GM21786 (cell line): ENCODE data around the gene BRI3.
"Not testable (repeated sequence)": the region's sequence is repeated elsewhere in the genome, so short reads cannot be mapped to it uniquely, and the experiment has no call there.

Experiments
- ATAC-seq: cut with Tn5 transposase; IDR thresholded peaks from one replicate; pipeline ENCODE4 v1.9.1; 2021; ENCODE audit not compliant: unreplicated experiment

BRI3 gene

DNA sequence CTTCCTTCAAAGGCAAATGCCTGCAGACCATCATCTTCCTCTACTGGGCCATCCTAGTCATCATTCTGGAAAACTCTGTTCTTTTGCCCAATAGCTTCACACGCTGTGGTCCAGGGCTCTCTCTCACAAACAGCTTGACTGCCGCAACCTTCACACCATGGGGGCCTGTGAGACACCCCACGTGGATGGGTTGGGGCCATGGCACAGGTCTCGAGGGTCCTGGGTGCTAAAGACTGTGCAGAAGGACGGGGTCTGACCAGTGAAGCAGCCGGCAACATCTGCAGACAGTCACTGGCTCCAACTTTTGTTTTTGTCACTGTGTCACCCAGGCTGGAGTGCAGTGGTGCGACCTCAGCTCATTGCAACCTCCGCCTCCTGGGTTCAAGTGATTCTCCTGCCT lies 28.1 kb downstream of the BRI3 start:
- ATAC-seq = no peak

DNA sequence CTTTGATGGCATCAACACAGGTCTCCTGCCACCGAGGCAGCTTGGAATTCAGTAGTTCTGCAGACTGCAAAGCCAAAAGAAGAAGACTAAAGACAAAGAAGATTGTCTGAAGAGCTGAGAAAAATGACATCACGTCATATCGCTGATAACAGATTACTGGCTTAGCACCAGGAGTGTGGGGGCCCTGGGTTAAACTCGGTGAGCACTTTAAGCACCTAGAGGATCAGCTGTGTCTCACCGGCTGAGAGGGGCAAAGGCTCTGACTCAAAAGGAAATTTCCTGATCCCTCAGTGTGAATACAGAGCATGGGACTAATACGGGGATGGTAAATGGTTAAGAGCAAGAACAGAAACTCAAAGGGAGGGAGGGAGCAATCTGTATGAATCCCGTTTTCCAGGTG lies 30.7 kb downstream of the BRI3 start:
- ATAC-seq = no peak

DNA sequence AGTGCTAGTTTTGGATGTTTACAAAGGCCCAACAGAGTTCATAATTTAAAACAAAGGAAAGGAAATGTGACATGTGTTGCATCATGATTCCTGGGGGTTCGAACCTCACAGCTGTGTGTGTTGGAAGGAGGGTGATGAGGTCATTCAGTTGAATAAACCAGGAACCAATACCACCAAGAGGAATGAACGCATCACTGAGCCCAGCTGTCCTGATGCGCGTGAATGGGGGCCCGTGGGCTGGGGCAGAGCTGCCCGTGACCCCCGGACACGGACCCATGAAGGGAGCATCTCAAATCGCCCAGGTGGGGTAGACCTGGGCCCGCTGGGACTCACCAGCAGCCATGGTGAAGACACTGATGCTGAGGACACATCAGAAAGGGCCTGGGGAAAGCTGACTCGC lies 33.0 kb downstream of the BRI3 start:
- no peak for ATAC-seq

DNA sequence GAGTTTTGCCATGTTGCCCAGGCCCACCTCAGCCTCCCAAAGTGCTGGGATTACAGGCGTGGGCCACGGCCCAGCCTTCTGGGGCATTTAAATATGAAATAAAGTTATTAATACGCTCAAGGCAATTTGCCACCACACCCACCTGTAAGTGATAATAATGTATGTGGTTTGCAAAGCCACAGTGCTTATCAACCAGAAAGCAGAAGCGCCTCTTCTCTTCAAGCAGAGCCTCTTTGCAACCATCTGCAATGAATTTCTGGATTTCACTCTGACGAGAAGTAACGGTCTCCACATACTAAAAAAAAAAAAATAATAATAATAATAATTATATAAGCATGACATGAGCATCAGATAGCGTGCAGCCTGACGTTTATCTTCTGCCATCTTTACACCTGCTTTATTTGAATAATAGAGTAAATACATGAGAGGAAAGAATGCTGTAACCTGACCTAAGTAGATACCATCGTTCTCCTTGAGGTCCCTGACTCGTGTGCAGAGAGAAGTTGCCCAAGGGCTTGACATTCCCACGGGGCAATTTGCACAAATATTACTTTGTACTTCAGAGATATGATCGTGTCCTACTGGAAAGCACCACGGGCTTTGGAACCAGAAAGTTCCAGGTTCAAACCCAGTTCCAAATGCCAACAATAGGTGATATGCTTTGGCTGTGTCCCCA lies 34.0 kb downstream of the BRI3 start:
- ATAC-seq = peak; percentile 80

DNA sequence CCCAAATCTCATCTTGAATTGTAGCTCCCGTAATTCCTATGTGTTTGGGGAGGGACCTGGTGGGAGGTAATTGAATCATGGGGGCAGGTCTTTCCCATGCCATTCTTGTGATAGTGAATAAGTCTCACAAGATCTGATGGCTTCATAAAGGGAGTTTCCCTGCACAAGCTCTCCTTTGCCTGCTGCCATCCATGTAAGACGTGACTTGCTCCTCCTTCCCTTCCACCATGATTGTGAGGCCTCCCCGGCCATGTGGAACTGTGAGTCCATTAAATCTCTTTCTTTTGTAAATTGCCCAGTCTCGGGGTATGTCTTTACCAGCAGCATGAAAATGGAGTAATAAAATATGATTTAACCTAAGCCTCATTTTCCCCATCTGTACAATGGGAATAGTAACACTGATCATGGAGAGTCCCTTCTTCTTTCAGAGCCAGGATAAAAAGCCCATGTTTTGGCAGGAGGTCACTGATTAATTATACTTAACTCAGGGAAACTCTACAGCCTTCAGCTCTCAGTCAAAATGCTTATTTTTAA lies 34.6 kb downstream of the BRI3 start:
- not testable (repeated sequence) for ATAC-seq

DNA sequence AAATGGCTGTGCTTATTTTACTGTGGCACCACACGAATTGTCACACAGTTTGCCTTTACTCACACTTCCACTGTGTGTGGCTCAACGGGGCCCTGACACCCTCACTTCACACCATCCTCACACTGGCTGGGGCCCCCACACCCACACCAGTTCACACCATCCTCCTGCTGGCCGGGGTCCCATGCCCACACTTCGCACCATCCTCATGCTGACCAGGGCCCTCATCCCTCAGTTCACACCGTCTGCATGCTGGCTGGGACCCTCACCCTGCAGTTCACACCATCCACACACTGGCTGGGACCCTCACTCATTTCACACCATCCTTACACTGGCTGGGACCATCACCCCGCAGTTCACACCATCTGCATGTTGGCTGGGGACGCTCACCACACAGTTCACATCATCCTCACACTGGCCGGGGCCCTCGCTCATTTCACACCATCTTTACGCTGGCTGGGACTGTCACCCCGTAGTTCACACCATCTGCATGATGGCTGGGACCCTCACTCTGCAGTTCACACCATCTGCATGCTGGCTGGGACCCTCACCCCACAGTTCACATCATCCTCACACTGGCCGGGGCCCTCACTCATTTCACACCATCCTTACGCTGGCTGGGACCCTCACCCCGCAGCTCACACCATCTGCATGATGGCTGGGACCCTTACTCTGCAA lies 36.0 kb downstream of the BRI3 start:
- no peak for ATAC-seq

DNA sequence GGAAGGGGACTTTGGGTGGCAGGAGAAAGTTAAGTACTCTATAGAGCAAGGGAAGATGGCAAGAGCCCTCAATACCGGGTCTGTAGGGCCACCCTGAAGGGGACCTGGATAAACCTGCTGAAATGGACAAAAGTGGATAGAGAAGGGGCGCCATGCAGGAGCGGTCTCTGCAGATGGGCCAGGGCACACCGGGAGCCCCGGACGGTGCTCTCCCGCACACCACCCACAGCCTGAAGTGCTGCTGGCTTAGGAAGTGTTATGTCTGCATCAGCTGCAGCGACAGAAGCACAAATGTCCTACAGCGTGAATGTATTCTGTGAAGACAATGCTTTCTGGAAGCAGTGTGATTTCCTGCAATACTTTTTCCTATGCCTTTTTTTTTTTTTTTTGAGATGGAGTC lies 37.7 kb downstream of the BRI3 start:
- no peak for ATAC-seq

DNA sequence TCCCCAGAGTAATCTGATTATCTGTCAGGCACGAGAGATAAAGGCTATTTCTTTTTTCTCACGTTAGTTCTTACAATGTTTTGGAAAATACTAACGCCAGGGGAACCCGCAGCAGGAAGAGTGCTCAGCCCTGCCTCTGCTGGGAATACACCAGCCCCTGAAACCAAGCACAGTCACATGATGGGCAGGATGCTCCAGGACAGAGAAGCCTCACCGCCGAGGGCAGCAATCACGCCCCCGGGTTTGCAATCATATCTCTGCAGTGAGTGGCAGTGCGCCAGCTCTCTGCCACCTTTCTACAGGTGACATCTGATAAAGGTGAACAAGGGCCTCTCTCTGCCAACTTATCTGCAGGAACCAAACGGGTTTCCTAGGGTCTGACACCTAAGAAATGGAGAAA lies 39.8 kb downstream of the BRI3 start:
- ATAC-seq = no peak

DNA sequence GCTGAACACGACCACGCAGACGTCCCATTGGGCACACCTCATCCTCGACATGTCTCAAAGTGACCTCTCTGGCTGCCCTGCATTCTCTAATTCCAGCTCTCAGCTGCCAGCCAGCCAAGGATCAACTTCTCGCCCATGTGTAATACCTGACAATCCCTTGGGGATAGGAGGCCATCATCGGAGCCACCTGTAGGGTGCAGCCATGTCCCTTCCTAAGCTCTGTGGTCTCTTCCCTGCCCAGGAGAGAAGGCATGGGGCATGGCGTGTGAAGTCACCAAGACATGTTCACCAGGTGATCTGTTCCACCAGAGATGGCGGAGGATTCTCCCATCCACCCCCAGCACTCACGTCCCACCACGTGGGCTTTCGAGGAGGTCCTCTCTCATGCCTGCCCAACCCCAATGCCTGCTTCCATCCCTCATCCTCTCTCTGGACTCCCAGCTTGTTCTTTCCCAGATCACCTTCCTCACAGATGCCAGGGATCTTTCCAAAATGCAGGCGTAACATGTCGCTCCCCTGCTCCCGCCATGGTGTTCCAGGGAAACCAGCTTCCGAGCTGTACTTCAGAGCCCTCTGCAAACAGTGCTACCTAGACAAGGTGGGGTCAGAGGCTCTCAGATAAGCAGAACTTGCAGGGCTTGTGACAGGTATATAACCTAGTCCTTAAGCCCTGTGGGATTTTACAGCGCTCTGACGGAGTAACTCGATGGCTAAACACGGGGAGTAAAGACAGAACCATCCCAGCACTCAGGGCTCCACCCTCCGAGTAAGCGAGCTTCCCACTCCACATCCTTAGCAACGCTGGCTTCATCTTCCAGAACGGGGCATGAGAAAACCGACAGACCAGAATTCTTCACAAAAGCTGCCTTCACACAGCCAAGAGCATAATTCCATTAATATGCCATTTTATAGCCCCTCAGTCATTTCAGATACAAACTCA lies 41.1 kb downstream of the BRI3 start:
- ATAC-seq = no peak

DNA sequence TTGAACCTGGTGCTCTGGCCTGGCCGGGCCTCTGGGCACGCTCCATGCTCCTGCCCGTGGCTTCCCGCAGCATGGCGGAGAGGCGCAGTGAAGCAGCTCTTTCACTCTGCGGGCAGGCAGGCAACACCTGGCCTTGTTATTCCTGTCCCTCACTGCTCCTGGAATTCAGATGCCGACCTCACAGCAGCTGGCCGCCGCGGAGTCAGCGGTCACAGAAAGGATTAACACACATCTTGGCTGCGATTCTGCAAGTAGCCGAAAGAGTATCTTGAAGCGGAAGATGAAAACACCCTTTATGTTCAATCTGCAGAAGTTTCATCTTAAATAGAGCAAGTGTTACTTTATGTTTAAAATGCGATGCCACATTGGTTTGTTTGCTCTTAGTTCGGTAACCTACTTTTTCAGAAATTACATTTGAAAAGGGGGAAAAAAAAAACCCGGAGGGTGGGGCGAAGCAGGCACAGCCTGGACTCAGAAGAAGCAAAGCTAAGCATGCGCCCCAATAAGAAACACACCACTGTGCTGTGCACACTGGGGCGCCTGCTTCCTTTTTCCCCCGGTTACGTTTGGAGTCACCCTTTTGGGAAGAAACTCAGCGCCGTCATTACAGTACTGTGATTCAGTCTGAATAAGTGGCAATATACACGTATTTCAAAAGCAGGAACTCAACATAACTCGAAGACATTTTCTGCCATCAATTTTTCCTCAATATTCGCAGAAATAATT lies 42.3 kb downstream of the BRI3 start:
- ATAC-seq = no peak

DNA sequence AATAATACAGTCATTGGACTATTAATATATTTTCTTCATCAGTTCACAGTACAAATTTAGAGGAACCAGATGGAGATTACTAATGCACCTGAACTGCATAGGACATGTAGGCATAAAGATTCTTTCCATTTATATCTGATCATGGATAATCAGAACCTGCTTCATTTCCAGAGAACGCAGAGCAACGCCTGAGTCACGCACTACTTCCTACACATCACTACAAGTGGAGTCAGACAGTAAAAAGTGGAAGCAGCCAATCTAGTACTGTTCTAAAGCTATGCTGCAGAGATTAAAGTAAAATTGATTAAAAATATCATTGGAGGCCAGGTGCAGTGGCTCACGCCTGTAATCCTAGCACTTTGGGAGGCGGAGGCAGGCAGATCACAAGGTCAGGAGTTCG lies 43.3 kb downstream of the BRI3 start:
- no peak for ATAC-seq

DNA sequence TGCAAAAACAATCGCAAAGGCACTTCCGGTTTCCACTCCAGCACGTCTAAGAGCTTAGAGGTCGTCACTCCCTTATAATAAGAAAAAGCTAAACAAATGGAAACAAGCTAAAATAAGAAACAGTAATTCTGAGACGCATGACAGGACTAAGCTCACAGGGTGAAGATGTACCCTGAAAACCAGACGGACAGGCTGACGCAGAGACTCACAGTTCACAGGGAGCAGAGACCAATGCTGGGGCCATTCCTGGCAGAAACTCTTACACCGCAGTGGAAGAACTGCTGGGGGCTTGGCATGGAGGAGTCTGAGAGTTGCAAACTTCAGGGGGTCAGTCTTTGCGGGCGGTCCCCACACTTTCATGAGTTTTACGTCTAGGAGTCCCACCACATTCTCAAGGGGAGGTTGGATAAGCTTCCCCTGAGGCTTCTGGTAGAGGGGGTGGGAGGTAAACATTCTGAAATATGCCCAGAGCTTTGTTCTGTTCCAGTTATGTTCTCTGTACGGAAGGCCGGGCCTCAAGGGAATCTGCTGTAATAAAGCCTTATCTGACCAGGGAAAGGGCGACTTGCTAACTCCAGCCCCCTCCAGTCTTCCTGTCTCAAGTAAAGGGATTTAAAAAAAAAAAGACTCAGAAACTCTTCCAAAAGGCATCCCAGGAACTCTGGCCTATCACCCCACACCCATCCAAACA lies 47.8 kb downstream of the BRI3 start:
- ATAC-seq = no peak

DNA sequence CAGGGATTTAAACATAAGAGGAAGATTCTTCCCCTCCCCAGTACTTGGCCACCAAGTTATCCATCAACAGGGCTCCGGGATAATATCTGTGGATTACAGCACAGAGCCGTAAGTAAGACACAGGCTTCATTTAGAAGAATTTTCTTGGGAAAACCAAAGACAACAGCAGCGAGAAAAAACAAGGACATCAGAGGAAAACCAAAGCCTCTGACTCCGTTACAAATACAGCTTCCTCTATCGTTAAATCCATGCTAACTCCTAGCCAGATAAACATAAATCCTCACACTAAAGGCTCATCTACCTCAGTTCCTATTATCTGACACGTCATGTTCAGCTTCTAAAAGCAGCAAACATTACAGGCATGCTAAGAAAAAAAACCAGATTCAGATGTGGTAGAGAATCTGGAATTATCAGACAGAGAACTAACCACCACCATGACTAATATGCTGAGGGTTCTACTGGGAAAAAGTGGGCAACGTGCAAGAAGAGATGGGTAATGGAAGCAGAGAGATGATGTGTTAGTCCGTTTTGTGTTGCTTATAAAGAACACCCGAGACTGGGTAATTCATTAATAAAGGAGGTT lies 48.4 kb downstream of the BRI3 start:
- no peak for ATAC-seq

DNA sequence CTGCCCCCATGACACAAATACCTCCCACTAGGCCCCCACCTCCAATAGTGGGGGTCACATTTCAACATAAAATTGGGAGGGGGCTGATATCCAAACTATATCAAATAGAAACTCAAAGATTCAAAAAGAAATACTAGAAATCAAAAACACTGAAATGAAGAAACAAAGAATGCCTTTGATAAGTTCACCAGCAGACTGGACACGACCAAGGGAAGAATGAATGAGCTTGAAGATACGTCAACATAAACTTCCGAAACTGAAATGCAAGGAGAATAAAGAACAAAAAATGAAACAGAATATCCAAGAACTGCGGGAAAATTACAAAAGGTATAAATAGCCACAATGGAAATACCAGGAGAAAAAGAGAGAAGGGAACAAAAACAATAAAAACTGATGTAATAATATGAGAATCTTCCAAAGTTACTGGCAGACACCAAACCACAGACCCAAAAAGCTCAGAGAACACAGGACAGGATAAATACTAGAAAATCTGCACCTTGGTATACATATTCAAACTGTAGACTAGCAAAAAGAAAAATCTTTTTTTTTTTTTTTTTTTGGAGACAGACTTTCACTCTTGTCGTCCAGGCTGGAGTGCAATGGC lies 49.5 kb downstream of the BRI3 start:
- no peak for ATAC-seq

DNA sequence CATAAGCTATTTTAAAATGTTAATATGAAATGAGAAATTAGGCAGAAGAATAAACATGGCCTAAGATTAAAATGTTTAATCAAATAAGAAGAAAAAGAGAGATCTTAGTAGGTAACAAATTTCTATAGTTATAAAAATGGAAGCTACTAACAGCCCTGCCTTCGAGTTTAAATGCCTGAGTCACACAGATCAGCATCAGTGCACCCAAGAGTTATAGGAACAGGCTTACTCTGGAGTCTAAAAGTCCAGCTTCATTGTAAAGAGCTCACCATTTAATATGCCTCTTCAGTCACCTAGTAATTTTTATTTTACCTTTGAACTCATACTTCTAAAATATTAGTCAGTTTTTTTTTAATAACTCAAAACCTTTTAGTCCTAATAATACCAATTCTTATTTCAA lies 52.6 kb downstream of the BRI3 start:
- no peak for ATAC-seq

DNA sequence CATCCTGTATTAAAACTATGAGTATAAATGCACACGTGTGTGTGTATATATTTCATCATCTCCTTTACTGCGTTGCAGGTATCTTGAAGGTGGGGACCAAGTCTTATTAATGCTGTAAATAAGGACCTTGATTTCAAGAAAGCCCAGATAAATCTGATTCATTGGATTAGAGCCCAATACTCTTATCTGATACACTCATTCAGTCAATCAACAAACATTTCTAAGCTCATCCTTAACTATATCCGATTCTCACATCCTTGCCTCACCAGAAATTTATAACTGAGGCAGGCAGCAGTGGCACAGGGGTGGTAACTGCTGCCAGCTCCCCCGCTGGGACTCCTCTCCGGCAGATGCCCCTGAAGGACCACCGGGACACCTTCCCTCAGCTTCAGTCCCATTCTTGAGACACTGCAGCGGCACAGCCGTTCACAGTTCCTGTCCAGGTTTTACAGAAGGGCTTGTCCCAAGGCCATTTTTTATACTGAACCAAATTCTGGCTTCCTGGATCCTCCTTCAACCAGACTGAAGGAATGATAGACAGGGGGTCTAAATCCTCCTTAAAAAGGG lies 54.0 kb downstream of the BRI3 start:
- ATAC-seq = no peak

DNA sequence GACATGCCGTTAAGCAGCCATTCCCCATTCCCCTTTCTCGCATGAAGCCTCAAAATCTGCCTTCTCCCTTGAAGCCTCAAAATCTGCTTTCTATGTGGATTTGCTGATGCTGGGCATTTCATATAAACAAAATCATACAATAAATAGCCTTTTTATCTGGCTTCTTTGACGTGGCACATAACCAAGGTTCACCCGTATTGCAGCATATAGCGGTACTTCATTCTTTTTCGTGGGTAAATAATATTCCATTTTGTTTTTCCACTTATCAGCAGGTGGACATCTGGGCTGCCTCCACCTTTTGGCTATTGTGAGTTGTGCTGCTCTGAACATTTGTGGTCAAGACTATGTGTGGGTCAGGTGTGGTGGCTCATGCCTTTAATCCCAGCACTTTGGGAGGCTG lies 57.0 kb downstream of the BRI3 start:
- ATAC-seq = no peak

DNA sequence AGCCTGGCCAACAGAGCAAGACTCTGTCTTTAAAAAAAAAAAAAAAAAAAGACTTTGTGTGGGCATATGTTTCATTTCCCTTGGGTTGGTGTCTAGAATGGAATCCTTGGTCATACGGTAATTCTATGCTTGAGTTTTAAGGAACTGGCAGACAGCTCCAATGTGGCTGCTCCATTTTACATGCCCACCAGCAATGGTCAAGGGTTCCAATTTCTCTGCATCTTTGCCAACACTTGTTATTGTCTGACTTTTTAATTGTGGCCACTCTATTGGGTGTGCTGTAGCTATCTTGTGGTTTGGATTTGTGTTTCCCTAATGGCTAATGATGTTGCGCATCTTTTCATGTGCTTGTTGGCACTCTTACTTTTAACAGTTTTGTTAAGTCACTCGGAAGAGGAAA lies 57.6 kb downstream of the BRI3 start:
- ATAC-seq = no peak

DNA sequence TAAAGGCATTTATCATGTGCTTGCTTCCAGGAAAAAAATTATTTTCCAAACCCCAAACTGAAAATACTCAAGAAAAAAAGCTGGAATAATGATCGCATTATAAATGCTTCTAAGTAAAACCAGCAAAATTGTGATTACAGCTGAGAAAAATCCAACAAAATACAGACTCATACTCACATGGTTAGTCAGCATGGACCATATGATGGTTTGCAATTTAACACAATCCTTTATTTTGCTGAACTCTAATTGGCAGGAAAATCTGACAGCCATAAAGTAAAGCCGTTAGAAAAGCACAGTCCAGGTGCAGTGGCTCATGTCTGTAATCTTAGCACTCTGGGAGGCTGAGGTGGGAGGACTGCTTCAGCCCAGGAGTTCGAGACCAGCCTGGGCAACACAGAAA lies 59.6 kb downstream of the BRI3 start:
- no peak for ATAC-seq
